HTR-8/SVneo (cell line): ENCODE measurements around the gene PSD4.

ENCODE experiments used
- DNase-seq: peaks from one replicate; pipeline ENCODE4 v3.0.0; 2011; ENCODE audit warnings: low spot score, mixed read lengths; ENCODE audit not compliant: insufficient read length
- FAIRE-seq: peaks from 2 replicates; lab custom pipeline; 2011; peaks lifted over from hg19 to GRCh38; lab: Jason Lieb, UNC

Gene PSD4

DNA sequence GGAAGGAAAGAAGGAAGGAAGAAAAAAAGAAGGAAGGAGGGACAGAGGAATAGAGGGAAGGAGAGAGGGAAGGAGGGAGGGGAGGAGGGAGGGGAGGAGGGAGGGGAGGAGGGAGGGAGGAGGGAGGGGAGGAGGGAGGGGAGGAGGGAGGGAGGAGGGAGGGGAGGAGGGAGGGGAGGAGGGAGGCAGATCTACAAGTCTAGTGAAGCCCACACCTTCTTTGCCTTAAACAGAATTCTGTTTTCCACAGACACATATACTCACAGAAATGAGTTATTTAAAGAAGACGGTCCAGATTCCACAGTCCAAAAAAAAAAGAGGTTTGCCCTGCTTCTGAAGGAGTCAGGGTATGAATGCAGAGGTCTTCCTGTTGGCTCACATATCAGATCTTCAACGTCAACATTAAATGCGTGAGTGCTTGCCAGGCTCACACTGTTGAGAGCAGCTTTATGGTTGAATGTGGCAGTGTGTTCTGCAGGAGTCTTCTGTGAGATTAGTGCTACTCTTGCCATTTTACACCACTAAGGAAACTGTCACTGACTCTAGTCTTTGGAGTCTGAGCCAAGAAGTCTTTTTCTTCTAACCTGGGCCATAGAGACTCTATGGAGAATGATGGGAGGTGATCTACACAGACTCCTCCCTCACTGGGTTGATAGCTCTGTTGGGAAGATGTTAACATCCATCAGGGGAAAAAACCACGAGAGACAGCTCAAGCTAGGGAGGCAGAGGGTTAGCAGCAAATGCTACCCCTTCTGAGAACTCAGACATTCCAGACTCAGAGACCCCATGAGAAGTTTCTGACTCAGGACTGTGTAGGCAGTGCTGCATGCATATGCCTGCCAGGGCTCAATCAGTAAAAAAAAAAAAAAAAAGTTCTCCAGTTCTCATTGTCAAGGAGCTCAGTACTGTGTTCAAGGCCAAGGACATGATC is 81.6 kb downstream of the PSD4 start:
- no peak for DNase-seq
- FAIRE-seq: no peak

DNA sequence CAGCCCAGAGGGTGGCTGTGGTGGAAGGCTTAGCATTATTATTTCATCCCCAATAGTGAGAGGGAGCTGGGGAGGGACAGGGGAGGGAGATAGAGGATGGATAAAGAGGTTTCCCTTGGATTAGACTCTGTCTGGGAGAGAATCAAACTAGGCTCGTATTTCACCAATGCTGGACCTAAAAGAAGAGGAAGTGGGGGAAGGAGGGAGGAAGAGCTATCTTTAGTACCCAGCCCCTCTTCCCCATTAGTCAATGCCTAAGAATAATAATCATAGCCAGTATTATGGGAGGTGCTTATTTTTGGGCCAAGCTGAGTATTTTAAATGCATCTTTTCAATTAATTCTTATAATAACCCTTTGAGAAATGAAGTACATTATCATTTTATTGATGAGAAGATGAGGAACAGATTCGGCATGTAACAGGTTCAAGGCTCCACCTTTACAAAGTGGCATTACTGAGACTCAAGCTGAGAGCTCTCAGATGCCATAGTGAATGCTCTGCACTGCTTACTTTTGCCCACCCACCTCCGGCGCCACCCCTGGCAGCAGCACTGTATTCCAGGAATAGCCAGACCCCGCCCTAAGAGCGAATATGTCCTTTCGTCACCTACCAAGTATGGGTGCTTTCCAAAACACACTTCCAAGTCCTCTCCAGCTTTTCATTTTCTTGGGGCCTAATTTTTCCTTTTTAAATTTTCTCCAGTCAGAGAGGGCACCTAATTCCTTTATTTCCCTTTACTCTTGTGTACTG is 83.9 kb downstream of the PSD4 start:
- FAIRE-seq: no peak
- no peak for DNase-seq

DNA sequence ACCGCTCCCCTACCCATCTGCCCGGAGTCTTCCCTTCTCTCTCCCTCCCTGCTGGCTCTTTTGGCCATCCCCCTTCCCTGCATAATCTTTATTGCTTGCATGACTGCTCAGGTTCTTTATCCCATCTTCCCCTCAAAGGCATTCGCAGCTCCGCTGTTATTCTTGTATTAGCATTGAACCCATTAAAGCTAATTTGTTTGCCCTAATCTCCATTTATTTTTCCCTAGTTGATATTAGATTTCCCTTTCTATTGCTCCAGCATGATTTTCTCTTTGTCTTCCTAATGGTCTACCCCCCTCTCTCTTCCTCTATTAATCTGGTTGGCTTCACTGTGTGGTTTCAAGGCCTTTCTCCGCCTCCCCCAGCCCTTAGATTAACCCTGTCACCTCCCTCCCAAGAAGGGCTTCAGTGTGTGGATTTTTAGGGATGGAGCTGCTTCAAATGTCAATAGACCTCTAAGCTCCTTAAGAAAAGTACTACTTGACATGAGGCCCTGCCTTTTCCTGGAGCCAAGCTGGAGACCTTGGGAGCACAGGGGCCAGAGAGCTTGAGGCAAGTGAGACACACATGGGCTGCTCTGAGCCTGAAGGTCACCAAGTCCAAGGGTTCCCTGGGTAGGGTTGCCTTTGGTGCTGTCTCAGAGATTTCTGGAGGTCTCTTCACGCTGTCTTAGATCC is 84.8 kb downstream of the PSD4 start:
- no peak for FAIRE-seq
- DNase-seq: no peak
